Stimulated activated CD8-positive, alpha-beta memory T cell treated with anti-CD3 and anti-CD28 coated beads, Interleukin-15, amount 100 ng/mL, for 1 hour (primary cell): ENCODE data around the gene SPNS2.

Experiments
- DNase-seq: peaks from one replicate; pipeline ENCODE4 v3.0.0-alpha.2; 2020; ENCODE audit warnings: low read depth

The SPNS2 gene

GRCh38 chr17:4536742-4537411 lies 38.2 kb downstream of the SPNS2 start:
- no peak for DNase-seq

GRCh38 chr17:4537451-4538235 lies 39.0 kb downstream of the SPNS2 start:
- no peak for DNase-seq

DNA sequence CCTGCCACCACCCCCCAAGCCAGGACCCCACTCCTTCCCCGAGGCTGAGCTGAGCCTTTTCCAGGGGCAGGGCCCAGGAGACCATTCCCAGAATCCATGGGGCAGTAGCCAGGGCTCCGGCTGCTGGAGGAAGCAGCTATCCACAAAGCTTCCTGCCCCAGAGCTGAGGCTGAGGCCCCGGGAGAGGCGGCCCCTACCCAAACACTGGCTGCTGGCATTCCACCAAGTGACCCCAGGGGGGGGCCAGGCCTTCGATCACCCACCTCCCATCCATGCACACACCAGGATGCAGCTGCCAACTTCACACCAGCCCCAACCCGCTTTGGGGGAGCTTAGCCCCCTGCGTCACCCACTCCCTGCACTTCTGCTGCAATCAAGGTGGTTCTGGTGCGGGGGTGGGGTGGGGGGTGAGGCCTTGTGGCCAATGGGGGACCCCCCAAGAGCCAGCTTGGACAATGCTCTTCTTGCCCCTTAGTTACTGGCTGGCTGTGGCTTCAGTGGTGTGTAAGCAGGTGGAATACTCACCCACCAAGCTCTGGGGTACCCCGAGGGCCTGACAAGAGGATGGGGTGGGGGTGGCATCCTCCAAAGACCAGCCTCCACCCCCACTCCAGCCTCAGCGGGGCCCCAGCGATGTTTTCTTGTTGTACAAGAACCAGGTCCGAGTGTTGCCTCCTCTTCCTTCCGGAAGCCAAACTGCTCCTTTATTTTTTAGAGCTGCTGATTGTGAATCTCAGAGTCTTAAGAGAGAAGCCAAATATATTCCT lies 39.7 kb downstream of the SPNS2 start:
- no peak for DNase-seq

DNA sequence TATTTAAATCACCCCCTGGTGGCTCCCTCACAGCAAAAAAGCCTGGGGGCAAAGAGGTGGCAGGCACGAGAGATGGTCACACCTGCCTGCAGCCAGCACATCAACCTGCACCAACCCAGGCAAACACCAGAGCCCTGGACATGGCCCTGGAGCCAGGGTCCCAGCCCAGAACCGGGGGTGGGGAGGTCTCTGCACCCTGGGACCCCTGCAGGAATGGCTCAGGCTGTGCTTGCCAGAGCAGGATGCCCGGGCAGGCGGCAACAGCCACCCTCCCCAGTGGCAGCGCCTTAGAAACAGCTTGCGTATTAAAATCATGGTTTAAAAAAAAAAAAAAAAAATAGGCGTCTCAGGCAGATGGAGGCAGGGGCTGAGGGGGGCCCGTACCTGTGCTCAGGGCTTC lies 40.3 kb downstream of the SPNS2 start:
- DNase-seq: no peak

GRCh38 chr17:4539576-4540223 lies 41.0 kb downstream of the SPNS2 start:
- DNase-seq: no peak

DNA sequence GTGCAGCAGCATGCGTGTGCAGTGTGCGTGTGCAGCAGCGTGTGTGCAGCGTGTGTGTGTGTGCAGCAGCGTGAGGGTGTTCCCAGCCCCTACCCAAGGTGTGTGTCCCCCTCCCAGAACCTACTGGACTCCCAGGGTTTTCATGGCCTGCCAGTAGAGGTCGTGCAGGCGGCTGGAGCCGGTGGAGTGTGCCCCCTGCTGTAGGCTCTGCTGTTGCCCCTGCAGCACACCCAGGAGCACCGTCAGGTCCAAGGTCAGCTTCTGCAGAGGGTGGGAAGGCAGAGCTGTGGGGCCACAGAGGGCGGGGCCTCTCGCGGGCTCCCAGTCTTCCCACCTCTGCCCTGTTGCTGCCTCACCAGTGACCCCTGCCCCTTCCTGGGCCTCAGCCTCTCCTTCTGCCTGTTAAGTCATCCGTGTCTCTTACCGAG lies 41.6 kb downstream of the SPNS2 start:
- no peak for DNase-seq

- DNase-seq: no peak
Measured at GRCh38 chr17:4540687-4541327, 42.1 kb downstream of the SPNS2 start.

GRCh38 chr17:4541328-4542002 lies 42.8 kb downstream of the SPNS2 start:
- no peak for DNase-seq

DNA sequence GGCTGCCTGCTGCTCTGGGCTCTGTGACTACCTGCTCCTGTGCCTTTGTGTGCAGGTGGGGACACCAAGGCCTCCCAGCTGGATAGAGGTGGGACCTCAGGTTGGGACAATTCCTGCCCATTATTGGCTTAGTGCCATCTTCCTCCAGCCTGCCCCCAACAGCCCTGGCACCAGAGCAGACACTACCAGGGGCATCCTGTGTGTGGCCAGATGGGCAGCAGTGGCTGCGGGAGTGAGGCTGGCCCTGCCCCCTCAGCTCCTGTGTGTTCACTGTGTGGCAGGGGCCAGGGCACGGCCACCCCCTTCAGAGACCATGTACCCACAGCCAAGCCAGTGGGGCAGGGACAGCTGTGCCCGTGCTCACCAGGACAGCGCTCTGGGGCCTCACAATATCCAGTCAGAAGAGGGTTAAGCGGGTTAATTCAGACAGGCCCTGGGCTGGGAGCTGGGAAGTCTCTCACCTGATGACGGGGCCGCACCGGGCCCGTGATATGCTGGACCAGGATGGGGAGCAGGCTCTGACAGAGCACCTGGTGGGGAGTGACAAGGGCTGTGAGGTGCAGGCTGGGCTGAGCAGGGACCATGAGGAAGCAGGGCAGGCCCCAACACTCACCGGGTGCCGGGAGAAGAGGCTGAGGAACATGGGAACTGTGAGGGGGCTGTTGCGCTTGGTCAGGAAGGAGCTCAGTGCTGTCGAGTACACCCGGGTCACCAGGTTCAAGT lies 43.5 kb downstream of the SPNS2 start:
- DNase-seq: no peak

- no peak for DNase-seq
Measured at GRCh38 chr17:4542726-4543191, 44.1 kb downstream of the SPNS2 start.

- DNase-seq: no peak
Measured at GRCh38 chr17:4543557-4544026, 44.9 kb downstream of the SPNS2 start.

- DNase-seq: no peak
Measured at GRCh38 chr17:4544135-4544950, 45.7 kb downstream of the SPNS2 start.

GRCh38 chr17:4544951-4545216 lies 46.2 kb downstream of the SPNS2 start:
- DNase-seq: no peak

DNA sequence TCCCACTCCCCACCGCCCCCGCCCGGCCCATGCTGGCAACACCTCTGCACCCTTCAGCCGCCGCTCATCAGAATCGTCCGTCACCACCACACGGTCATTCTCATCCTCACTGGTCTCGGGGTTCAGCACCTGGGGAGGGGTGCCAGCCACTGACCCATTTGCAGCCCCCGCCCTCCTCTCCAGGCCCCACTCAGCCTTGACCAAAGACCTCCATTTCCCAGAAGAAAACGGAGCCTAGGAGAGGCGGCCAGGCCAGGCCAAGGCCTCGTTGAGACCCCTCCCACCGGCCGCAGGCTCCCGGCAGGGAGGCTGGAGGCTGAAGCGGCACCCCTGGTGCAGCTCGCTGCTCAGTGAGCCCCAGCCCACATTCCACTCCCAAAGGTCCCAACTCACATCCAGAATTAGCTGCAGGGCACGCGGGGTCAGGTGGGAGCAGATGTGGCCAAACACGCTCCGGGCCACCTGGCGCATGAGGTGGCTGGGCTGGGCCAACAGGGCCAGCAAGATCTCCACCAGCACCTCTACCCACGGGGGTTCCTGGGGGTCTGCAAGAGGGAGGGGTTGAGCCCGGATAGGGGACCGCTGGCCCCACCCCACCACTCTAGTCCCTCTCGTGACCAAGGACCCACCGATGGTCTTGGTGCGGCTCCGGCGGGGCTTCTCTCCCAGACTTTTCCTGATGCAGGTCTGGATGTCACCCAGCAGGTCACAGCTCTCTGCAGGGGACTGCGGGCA lies 46.7 kb downstream of the SPNS2 start:
- DNase-seq: no peak

DNA sequence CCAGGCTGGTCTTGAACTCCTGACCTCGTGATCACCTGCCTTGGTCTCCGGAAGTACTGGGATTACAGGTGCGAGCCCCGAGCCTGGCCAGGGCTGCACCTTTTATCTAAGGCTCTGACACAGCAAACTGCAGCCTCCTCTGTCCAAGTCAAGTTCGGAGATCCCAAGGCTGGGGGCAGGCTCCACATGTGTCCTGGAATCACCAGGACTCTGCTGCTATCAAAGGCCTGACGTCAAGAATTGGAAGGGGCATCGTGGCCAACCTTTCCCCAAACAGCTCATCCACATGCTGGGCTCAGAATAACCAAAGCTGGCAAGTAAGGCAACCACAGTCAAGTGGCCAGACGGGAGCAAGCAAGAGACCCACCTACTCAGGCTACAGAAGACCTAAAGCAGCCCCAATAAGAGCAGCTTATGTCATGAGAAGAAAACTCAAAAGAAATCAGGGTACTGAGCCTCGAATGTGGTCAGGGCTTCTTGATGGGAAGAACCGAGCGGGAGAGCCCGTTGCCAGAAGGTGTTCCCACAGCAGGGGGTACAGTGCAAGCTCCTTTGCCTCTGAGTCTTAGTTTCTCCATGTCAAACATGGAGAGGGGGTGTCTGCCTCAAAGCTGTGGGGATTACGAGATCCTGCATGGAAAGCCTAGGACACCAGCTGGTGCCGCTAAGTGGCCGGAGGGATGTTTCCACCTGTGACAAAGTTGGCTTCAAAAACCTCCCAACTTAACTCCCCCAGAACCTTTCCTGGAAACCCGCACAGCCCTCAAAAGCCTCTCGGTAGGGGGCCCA lies 48.6 kb downstream of the SPNS2 start:
- no peak for DNase-seq

DNA sequence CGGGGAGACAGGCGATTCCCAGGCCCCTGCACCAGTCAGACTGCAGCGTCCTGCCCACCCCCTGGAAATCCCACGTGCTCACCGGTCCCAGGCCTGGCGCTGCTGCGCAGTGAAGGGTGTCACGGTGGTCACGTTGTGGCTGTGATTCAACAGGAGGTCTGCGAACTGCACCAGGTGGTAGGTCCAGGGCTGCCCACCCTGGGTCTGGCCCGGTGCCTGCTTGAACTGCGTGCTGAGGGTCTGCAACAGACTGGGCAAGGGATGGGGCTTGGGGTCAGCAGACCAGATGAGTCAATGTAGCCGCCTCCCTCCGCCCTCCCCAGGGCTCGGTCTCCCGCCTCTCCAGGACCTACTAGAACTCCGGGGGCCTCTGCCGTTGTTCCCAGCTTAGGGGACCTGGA lies 49.4 kb downstream of the SPNS2 start:
- DNase-seq: no peak

GRCh38 chr17:4548721-4549531 lies 50.2 kb downstream of the SPNS2 start:
- DNase-seq: no peak
